Measurements from ENCODE around the gene DTNBP1. TPM values are rescaled to one million over a fixed set of nuclear protein-coding genes. Genes with fewer than 3 reads are reported as not detected.

DTNBP1 gene
- total and polyA plus RNA-seq, 2 of the 8 experiments (the other 6 are each of a cell fraction or from before 2014, with no cell fraction given), result 13.5 to 22.1 TPM

DNA sequence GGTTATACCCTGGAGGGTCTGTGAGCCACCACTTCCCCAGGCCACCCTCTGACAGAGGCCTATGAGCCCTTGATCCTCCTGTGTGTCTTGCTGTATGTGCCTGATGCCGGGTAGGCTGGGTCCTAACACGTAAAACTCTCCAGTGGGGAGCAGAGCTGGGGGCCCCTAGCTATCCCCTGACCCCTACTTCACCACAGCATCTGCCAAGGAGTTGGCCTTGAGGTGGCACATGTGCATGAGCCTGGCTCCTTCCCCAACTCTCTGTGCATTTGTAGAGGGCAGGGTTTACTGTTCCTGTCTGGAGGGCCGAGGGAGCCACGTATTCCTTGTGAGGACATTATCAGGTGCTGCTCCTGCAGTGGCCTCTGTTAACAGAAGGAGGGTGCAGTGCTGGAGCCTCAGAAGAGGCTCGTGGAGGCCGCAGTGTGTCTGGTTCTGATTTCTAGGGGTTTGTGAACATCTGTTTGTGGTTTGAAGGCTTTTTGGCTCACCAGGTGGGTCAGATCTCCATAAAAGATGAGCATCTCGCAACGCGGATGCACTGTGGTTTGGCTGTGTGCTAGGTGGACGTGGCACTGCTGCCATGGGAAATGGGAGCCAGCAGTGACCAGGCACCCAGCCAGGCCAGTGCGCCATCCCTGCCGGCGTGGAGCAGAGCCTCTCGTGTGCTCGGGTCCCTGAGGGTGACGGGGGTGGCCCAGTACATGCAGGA lies 152.1 kb downstream of the DTNBP1 start:
- Histone ChIP-seq H2BK12ac (ENCODE audit: low read depth, low read length) (no peak overlapping the region), H3K4me3 (ENCODE audit: extremely low read depth in 1 of 4, insufficient read depth in 2 of 4, low read depth in 3 of 4, low read length in 4 of 4) (no peak overlapping the region), H3K27ac (ENCODE audit: low read depth, low read length) (peak overlapping the region; percentile 48; the same call in 1 of the 2 replicates), H3K4me2 (ENCODE audit: insufficient read depth in 1 of 2, low read depth in 2 of 2, low read length in 2 of 2) (no peak overlapping the region), H3K79me1 (ENCODE audit: low read depth, low read length) (peaks cover 18% of the 10 kb centered on the region), H3K23me2 (ENCODE audit: low read depth, low read length) (no peaks in the 10 kb centered on the region; the same call in 1 of the 2 replicates), H4K20me1 (replicated peaks in 1 of 2; ENCODE audit: control insufficient read depth in 1 of 2, insufficient read depth in 2 of 2, low read length in 2 of 2) (peaks cover 38 to 46% of the 10 kb centered on the region in 2 experiments), H3K18ac (ENCODE audit: extremely low read depth, low read length) (no peak overlapping the region), H4K5ac (ENCODE audit: insufficient read length, low read depth, low read length) (no peak overlapping the region), H3K56ac (replicated peaks; ENCODE audit: insufficient read length, low read depth, low read length) (no peak overlapping the region), H3K27me3 (replicated peaks in 1 of 4; ENCODE audit: control insufficient read depth in 3 of 4, extremely low read depth in 1 of 4, insufficient read depth in 3 of 4, low read length in 3 of 4) (no peaks in the 10 kb centered on the region), H3K14ac (ENCODE audit: insufficient read length) (no peak overlapping the region), H2BK120ac (replicated peaks; ENCODE audit: low read depth, low read length) (no peak overlapping the region), H4K8ac (ENCODE audit: extremely low read depth, insufficient read depth, low read length) (peak overlapping the region; percentile 76), H3K4ac (replicated peaks; ENCODE audit: insufficient read length, low read depth, low read length) (no peak overlapping the region), H3K23ac (ENCODE audit: insufficient read length) (no peak overlapping the region), H3K79me2 (ENCODE audit: control insufficient read depth in 1 of 2, insufficient read depth in 2 of 2, low read length in 2 of 2) (peaks cover 0 to 57% of the 10 kb centered on the region in 2 experiments; a peak in 2 of 4 replicates), H3K9ac (replicated peaks in 1 of 4; ENCODE audit: extremely low read depth in 1 of 4, low read depth in 3 of 4, low read length in 3 of 4) (no peak overlapping the region), H2BK5ac (ENCODE audit: low read depth, low read length) (no peak overlapping the region; the same call in 1 of the 2 replicates), H2BK15ac (ENCODE audit: low read length) (no peak overlapping the region), H3K4me1 (replicated peaks in 1 of 4; ENCODE audit: control insufficient read depth in 3 of 4, insufficient read depth in 4 of 4, low read length in 3 of 4) (peaks cover 0 to 13% (median 7%) of the 10 kb centered on the region in 4 experiments; a peak in 6 of 7 replicates), H2BK20ac (ENCODE audit: low read length) (no peak overlapping the region), H4K91ac (replicated peaks; ENCODE audit: insufficient read length, low read length) (no peak overlapping the region), H3K36me3 (ENCODE audit: control insufficient read depth in 2 of 4, insufficient read depth in 4 of 4, low read length in 3 of 4) (peaks cover 46 to 99% (median 79%) of the 10 kb centered on the region in 4 experiments), H2AFZ (ENCODE audit: low read length) (no peak overlapping the region), H2AK5ac (ENCODE audit: low read depth, low read length) (no peak overlapping the region), H3K9me3 (ENCODE audit: insufficient read depth in 2 of 2, low read depth in 1 of 2, low read length in 1 of 2) (no peaks in the 10 kb centered on the region)
- no peak for FAIRE-seq
- DNase-seq (ENCODE audit: low read depth in 1 of 2, low spot score in 2 of 2), result no peak
- WGBS, 2 experiments (ENCODE audit: extremely low coverage in 1 of 2, insufficient coverage in 1 of 2, insufficient read length in 1 of 2, insufficient replicate concordance in 2 of 2, low coverage in 1 of 2, low lambda C conversion rate in 2 of 2, missing lambda C conversion rate in 1 of 2), result 80% methylated on average over 16 of the region's 16 CpGs; no CpG with 5 or more reads in 1 of the 2 experiments
- CTCF ChIA-PET (ENCODE audit: partially characterized antibody), result interaction anchor here (1.0 to 4.9 kb wide), 3 partner anchors 18 to 114 kb away, joined by 3 to 24 read pairs (median 3); no protein-coding TSS in a partner anchor
- POLR2A ChIA-PET (ENCODE audit: partially characterized antibody), result interaction anchor here (0.6 kb wide), 1 partner anchor 33 kb away, joined by 3 read pairs; no protein-coding TSS in a partner anchor
- no peak for TF ChIP-seq EZH2 (IDR thresholded peaks at IDR 0.05; ENCODE audit: low read depth, low read length, severe bottlenecking)
- TF ChIP-seq RAD21 (IDR thresholded peaks at IDR 0.05 in 1 of 2, conservative IDR thresholded peaks at IDR 0.05 in 1 of 2; ENCODE audit: low read depth in 2 of 2, low read length in 2 of 2), result no peak
- no peak for TF ChIP-seq JUND (IDR thresholded peaks at IDR 0.05; ENCODE audit: low read length)
- TF ChIP-seq MAFK (IDR thresholded peaks at IDR 0.05; ENCODE audit: low read depth, low read length), result no peak
- no peak for TF ChIP-seq SP1 (IDR thresholded peaks at IDR 0.05; ENCODE audit: low read depth, low read length)
- no peak for TF ChIP-seq NANOG (IDR thresholded peaks at IDR 0.05; ENCODE audit: insufficient read depth, low read depth, low read length, poor library complexity, severe bottlenecking)
- no peak for TF ChIP-seq EGR1 (IDR thresholded peaks at IDR 0.05; ENCODE audit: borderline replicate concordance, low read depth, low read length)
- no peak for TF ChIP-seq TEAD4 (IDR thresholded peaks at IDR 0.05; ENCODE audit: low read depth, low read length)
- TF ChIP-seq YY1 (IDR thresholded peaks at IDR 0.05; ENCODE audit: low read depth, low read length), result no peak
- TF ChIP-seq KDM5A (IDR thresholded peaks at IDR 0.05; ENCODE audit: low read length), result no peak
- no peak for TF ChIP-seq HDAC2 (IDR thresholded peaks at IDR 0.05; ENCODE audit: borderline replicate concordance in 1 of 2, low read depth in 2 of 2, low read length in 2 of 2)
- TF ChIP-seq CBX8 (IDR thresholded peaks at IDR 0.05; ENCODE audit: borderline replicate concordance, low read depth, low read length), result no peak
